Neural cell (in vitro differentiated cells): ENCODE results near the gene ANXA6.

Experiments used
- CTCF ChIP-seq: fragments of 450-650 bp; IDR thresholded peaks from 2 replicates; pipeline ENCODE4 v1.5.1; 2014; ENCODE audit warnings: antibody characterized with exemption, mild to moderate bottlenecking, moderate library complexity; ENCODE audit not compliant: poor library complexity, severe bottlenecking
- POLR2AphosphoS5 ChIP-seq: IDR thresholded peaks from 2 replicates; pipeline ENCODE4 v1.6.1; 2012
- SMC3 ChIP-seq: fragments of 450-650 bp; conservative IDR thresholded peaks from 2 replicates; pipeline ENCODE4 v1.6.1; 2014; ENCODE audit warnings: antibody characterized with exemption, mild to moderate bottlenecking, moderate library complexity; ENCODE audit not compliant: poor library complexity

DNA sequence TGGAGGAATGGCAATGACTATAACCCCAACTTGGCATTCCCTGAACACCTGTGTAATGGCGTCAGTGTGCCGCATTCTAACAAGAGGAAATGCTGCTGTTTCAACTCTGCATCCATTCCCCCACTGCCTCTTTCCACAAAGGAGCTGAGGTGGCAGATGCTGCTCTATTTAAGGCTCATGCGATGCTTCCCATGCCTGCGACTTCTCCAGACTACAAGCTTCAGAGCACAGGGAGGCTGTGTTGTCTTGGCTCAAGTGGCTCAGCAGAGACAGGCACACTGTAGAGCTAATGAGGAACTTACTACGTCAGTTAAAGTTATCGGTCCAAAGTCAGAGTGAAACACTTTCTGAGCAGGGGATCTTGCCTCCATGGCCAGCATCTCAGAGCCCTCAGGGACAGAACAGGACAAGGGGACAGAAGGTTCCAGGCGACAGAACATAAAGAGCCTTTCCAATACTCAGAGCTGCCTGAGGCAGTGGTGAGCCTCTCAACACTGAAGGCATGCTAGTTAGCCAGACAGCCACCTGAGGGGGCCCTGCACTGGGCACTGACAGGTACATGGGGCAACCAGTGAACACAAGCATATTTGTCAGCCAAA lies 98.6 kb downstream of the ANXA6 start:
- TF ChIP-seq CTCF (no peak), SMC3 (no peak), POLR2AphosphoS5 (no peak)
